Osteocyte (in vitro differentiated cells): ENCODE measurements around the gene ZSCAN20. TPM values are rescaled to one million over a fixed set of nuclear protein-coding genes. Genes with fewer than 3 reads are reported as not detected.

ENCODE experiments used
- DNase-seq: peaks from one replicate; pipeline ENCODE4 v3.0.0; 2021; ENCODE audit warnings: mixed read lengths; ENCODE audit not compliant: unreplicated experiment; ENCODE audit errors: extremely low spot score
- H3K27ac Mint-ChIP-seq: one replicate; pipeline ENCODE4 v1.8.0; 2021; ENCODE audit warnings: mild to moderate bottlenecking, mixed read lengths; ENCODE audit not compliant: unreplicated experiment
- H3K27me3 Mint-ChIP-seq: one replicate; pipeline ENCODE4 v1.8.0; 2021; ENCODE audit warnings: mixed read lengths; ENCODE audit not compliant: unreplicated experiment
- H3K36me3 Mint-ChIP-seq: one replicate; pipeline ENCODE4 v1.8.0; 2021; ENCODE audit warnings: mixed read lengths; ENCODE audit not compliant: unreplicated experiment
- H3K4me1 Mint-ChIP-seq: one replicate; pipeline ENCODE4 v1.8.0; 2021; ENCODE audit warnings: mixed read lengths; ENCODE audit not compliant: unreplicated experiment
- H3K4me3 Mint-ChIP-seq: one replicate; pipeline ENCODE4 v1.8.0; 2021; ENCODE audit warnings: mild to moderate bottlenecking, moderate library complexity, mixed read lengths; ENCODE audit not compliant: unreplicated experiment
- H3K9me3 Mint-ChIP-seq: one replicate; pipeline ENCODE4 v1.8.0; 2021; ENCODE audit warnings: mixed read lengths; ENCODE audit not compliant: unreplicated experiment
- CTCF ChIP-seq: fragments of 200-600 bp; sonication (generic); IDR thresholded peaks from 2 replicates; pipeline ENCODE4 v1.5.0; 2021; ENCODE audit warnings: antibody characterized with exemption, mild to moderate bottlenecking, moderate library complexity
- total RNA-seq: library from RNA; stranded (reverse); gene quantifications from 2 replicates; pipeline ENCODE4 v1.2.1, GENCODE V29; 2021

Gene ZSCAN20
- total RNA-seq, 1 donor from 2014 or later = 7.3 TPM

DNA sequence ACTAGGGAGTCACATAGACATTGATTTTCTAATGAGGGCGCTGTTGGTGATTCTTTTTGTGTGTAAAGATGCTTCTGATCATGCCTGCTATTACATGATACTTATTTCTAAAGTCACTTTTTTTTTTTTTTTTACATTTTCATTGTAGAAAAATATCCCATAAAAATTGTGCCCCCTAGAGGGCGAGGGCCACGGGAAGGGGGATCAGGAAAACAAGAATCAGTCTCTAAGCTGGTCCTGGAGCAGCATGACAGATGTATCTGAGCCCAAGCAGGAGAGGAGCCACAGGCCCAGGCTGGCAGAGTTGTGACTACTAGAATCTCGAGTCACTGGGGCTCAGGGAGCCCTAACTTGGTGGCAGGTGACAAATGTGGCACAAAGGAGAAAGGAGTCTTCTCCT lies 28.1 kb downstream of the ZSCAN20 start:
- no peak for DNase-seq
- Mint-ChIP-seq H3K4me1 (peaks cover 6% of the 10 kb centered on the region), H3K4me3 (no peak overlapping the region), H3K27me3 (no peaks in the 10 kb centered on the region), H3K9me3 (peaks cover 28% of the 10 kb centered on the region), H3K36me3 (peaks cover 14% of the 10 kb centered on the region), H3K27ac (no peak overlapping the region)
- TF ChIP-seq CTCF = no peak

- DNase-seq = no peak
- H3K36me3 Mint-ChIP-seq = peaks cover 8% of the 10 kb centered on the region
- H3K9me3 Mint-ChIP-seq = peaks cover 21% of the 10 kb centered on the region
- H3K4me1 Mint-ChIP-seq = peaks cover 6% of the 10 kb centered on the region
- TF ChIP-seq CTCF = no peak
- no peak overlapping the region for H3K4me3 Mint-ChIP-seq
- H3K27ac Mint-ChIP-seq = no peak overlapping the region
- H3K27me3 Mint-ChIP-seq = peaks cover 4% of the 10 kb centered on the region
These were observed 28.9 kb downstream of the ZSCAN20 start for GRCh38 chr1:33501309-33501708.

DNA sequence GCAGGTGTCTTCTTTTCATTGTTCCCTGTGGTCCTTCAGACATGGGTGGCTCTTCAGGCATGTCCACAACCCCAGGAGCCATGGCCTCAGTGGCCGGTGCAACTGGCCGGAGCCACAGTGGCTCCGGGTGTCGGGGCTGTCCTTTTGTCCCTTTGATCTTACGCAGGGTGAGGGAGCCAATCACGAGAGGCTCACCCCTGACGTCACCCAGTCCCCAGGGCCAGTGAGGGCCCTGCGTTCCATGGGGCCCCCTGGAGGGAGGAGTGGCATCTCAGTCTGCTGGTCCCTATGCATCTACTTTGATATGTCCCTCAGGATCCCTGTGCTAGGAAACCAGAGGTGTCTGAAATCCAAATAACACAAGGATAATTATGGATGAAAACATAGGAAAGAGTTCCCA lies 29.3 kb downstream of the ZSCAN20 start:
- DNase-seq = no peak
- H3K4me1 Mint-ChIP-seq = peaks cover 6% of the 10 kb centered on the region
- no peak for TF ChIP-seq CTCF
- H3K9me3 Mint-ChIP-seq = peaks cover 18% of the 10 kb centered on the region
- H3K36me3 Mint-ChIP-seq = peaks cover 6% of the 10 kb centered on the region
- no peak overlapping the region for H3K4me3 Mint-ChIP-seq
- H3K27me3 Mint-ChIP-seq = peaks cover 4% of the 10 kb centered on the region
- H3K27ac Mint-ChIP-seq = no peak overlapping the region

GRCh38 chr1:33502726-33503125 lies 30.3 kb downstream of the ZSCAN20 start:
- Mint-ChIP-seq H3K36me3 (peaks cover 2% of the 10 kb centered on the region), H3K4me3 (no peak overlapping the region), H3K27me3 (peaks cover 6% of the 10 kb centered on the region), H3K27ac (no peak overlapping the region), H3K4me1 (peaks cover 6% of the 10 kb centered on the region), H3K9me3 (peaks cover 9% of the 10 kb centered on the region)
- TF ChIP-seq CTCF = no peak
- no peak for DNase-seq

- Mint-ChIP-seq H3K4me3 (no peak overlapping the region), H3K4me1 (peaks cover 6% of the 10 kb centered on the region), H3K36me3 (no peaks in the 10 kb centered on the region), H3K27ac (no peak overlapping the region), H3K9me3 (peaks cover 3% of the 10 kb centered on the region), H3K27me3 (peaks cover 6% of the 10 kb centered on the region)
- no peak for TF ChIP-seq CTCF
- no peak for DNase-seq
These were observed 31.1 kb downstream of the ZSCAN20 start for GRCh38 chr1:33503506-33503905.
